Measurements from ENCODE around the gene ZNF100. TPM values are rescaled to one million over a fixed set of nuclear protein-coding genes. Genes with fewer than 3 reads are reported as not detected.

The ZNF100 gene
- polyA plus RNA-seq, 3 donors, result 2.1 to 10.8 (median 8.6) TPM

DNA sequence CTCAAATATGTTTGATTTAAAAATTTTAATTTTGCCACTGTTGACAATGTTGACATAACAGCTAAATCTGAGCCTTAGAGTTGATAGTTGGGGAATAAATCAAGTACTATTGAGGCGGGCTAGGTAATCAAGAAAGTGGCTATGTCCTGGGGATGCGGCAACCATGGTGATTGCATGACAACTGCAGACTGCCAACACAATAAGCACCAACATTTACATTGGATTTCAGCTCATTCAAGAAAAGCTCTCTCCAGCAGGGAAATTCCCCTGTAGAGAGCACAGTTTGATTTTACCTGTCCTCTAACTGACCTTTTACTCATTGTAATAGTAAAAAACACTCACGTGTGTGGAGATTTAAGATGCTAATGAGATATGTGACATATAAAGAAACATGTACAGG is 63.1 kb downstream of the ZNF100 start:
- WGBS (ENCODE audit: insufficient coverage), result no CpG with 5 or more reads among the region's 3 CpGs
- H3K27ac Mint-ChIP-seq, result no peak overlapping the region
- TF ChIP-seq, protein P1, sequence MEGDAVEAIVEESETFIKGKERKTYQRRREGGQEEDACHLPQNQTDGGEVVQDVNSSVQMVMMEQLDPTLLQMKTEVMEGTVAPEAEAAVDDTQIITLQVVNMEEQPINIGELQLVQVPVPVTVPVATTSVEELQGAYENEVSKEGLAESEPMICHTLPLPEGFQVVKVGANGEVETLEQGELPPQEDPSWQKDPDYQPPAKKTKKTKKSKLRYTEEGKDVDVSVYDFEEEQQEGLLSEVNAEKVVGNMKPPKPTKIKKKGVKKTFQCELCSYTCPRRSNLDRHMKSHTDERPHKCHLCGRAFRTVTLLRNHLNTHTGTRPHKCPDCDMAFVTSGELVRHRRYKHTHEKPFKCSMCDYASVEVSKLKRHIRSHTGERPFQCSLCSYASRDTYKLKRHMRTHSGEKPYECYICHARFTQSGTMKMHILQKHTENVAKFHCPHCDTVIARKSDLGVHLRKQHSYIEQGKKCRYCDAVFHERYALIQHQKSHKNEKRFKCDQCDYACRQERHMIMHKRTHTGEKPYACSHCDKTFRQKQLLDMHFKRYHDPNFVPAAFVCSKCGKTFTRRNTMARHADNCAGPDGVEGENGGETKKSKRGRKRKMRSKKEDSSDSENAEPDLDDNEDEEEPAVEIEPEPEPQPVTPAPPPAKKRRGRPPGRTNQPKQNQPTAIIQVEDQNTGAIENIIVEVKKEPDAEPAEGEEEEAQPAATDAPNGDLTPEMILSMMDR (IDR thresholded peaks at IDR 0.05), result no peak
- Histone ChIP-seq H3K36me3 (replicated peaks in 1 of 2; ENCODE audit: control insufficient read depth in 1 of 2, insufficient read depth in 2 of 2, low read length in 2 of 2) (no peaks in the 10 kb centered on the region), H3K4me2 (replicated peaks; ENCODE audit: extremely low read depth, low read length, poor library complexity, severe bottlenecking) (no peak overlapping the region), H3K79me2 (ENCODE audit: insufficient read depth, low read length) (no peaks in the 10 kb centered on the region), H3K27ac (ENCODE audit: low read depth in 1 of 2, low read length in 2 of 2) (no peak overlapping the region), H4K20me1 (ENCODE audit: insufficient read depth, low read length) (no peaks in the 10 kb centered on the region), H3K9me3 (replicated peaks in 1 of 2; ENCODE audit: control insufficient read depth in 1 of 2, insufficient read depth in 1 of 2, low read length in 2 of 2) (peaks cover 13 to 28% of the 10 kb centered on the region in 2 donors), H3K4me3 (replicated peaks in 1 of 3; ENCODE audit: low read depth in 2 of 3, low read length in 3 of 3) (no peak overlapping the region), H2AFZ (ENCODE audit: insufficient read depth, low read depth, low read length, poor library complexity, severe bottlenecking) (no peak overlapping the region), H3K9ac (ENCODE audit: insufficient read depth, low read length, poor library complexity, severe bottlenecking) (no peak overlapping the region), H3K4me1 (ENCODE audit: control insufficient read depth in 1 of 2, insufficient read depth in 2 of 2, low read length in 2 of 2) (no peaks in the 10 kb centered on the region), H3K27me3 (ENCODE audit: control insufficient read depth in 2 of 2, insufficient read depth in 2 of 2, low read length in 2 of 2) (no peaks in the 10 kb centered on the region)
- H3K27me3 Mint-ChIP-seq (ENCODE audit: low read depth in 3 of 3), result peaks cover 0 to 1% (median 0%) of the 10 kb centered on the region in 3 donors
- no peaks in the 10 kb centered on the region for H3K36me3 Mint-ChIP-seq
- DNase-seq, result no peak
- H3K4me1 Mint-ChIP-seq, result no peaks in the 10 kb centered on the region
- no peak overlapping the region for H3K4me3 Mint-ChIP-seq
- intact Hi-C loops (cut with micrococcal nuclease), result loop anchor here in 1 of 2 donors (5.0 kb wide), 1 partner anchor 502 kb away; no protein-coding TSS in a partner anchor
- H3K9me3 Mint-ChIP-seq, result peaks cover 19 to 47% (median 33%) of the 10 kb centered on the region in 7 donors

DNA sequence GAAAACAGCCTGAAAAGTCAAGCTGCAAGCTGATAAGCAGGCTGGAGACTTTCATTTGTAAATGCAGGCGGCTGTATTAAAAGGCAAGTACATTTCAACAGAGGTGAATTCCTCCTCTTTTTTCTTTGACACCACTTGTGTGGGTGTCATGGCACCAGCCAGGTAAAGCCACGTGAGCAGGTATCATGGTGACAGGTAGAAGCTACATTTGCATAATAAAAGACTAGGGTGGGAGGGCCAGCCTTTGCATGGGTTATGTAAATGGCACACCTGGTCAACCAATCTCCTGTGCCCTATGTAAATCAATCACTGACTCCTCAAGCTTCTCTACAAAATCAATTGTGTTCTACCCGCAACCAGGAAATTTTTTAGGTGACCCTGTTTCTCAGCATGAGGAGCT is 68.2 kb downstream of the ZNF100 start:
- Histone ChIP-seq H4K20me1 (ENCODE audit: insufficient read depth, low read length) (no peaks in the 10 kb centered on the region), H3K27ac (ENCODE audit: low read depth in 1 of 2, low read length in 2 of 2) (no peak overlapping the region), H3K4me3 (replicated peaks in 1 of 3; ENCODE audit: low read depth in 2 of 3, low read length in 3 of 3) (no peak overlapping the region), H3K9ac (ENCODE audit: insufficient read depth, low read length, poor library complexity, severe bottlenecking) (no peak overlapping the region), H2AFZ (ENCODE audit: insufficient read depth, low read depth, low read length, poor library complexity, severe bottlenecking) (no peak overlapping the region), H3K79me2 (ENCODE audit: insufficient read depth, low read length) (no peaks in the 10 kb centered on the region), H3K4me1 (ENCODE audit: control insufficient read depth in 1 of 2, insufficient read depth in 2 of 2, low read length in 2 of 2) (no peaks in the 10 kb centered on the region), H3K4me2 (replicated peaks; ENCODE audit: extremely low read depth, low read length, poor library complexity, severe bottlenecking) (no peak overlapping the region), H3K36me3 (replicated peaks in 1 of 2; ENCODE audit: control insufficient read depth in 1 of 2, insufficient read depth in 2 of 2, low read length in 2 of 2) (no peaks in the 10 kb centered on the region), H3K27me3 (ENCODE audit: control insufficient read depth in 2 of 2, insufficient read depth in 2 of 2, low read length in 2 of 2) (no peaks in the 10 kb centered on the region), H3K9me3 (replicated peaks in 1 of 2; ENCODE audit: control insufficient read depth in 1 of 2, insufficient read depth in 1 of 2, low read length in 2 of 2) (peaks cover 0 to 4% of the 10 kb centered on the region in 2 donors)
- no peak for DNase-seq
- WGBS (ENCODE audit: insufficient coverage), result 86% methylated on average over 1 of the region's 3 CpGs
- Mint-ChIP-seq H3K4me3 (no peak overlapping the region), H3K27me3 (ENCODE audit: low read depth in 3 of 3) (peaks cover 0 to 5% (median 1%) of the 10 kb centered on the region in 3 donors), H3K9me3 (peaks cover 0 to 15% (median 4%) of the 10 kb centered on the region in 7 donors), H3K4me1 (no peaks in the 10 kb centered on the region), H3K36me3 (no peaks in the 10 kb centered on the region), H3K27ac (no peak overlapping the region)
- TF ChIP-seq, protein P1 (IDR thresholded peaks at IDR 0.05), result no peak
- intact Hi-C loops (cut with micrococcal nuclease), result loop anchor here (5.0 kb wide), 2 partner anchors 217 to 497 kb away; no protein-coding TSS in a partner anchor
